ENCODE results near the gene RIF1.
"Not testable (repeated sequence)": the region's sequence is repeated elsewhere in the genome, so short reads cannot be mapped to it uniquely, and the experiment has no call there.

Gene RIF1

DNA sequence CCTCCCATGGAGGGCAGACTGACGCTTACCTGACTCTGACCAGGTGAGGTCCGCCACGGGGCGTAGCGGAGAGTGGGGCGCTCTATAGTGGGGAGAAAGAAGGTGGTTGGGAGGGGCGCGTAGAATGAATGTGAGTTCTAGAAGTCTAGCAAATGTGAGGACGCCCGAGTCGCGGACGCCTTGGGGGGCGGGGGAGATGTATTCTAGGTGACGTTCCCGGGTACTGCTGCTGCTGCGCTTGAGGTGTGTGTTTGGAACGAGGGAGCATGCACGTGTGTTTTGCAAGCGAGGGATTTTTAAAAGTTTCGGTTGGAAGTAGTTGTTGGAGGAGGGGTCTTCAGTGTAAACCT is 758 bp downstream of the RIF1 start:
- DNase-seq (ENCODE audit: low read depth in 2 of 2, low spot score in 1 of 2) = peak; percentile 1 to 7

DNA sequence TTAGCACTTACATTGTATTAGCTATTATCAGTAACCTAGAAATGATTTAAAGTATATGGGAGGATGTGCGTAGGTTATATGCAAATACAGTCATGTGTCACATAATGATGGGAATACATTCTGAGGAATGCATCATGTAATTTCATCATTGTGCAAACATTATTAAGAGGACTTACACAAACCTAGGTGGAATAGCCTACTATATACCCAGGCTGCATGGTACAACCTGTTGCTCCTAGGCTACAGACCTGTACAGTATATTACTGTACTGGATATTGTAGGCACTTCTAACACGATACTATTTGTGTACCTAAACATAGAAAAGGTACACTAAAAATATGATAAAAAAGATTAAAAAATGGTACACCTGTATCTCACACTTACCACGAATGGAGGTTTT is 7.9 kb downstream of the RIF1 start:
- DNase-seq (ENCODE audit: low read depth in 2 of 2, low spot score in 1 of 2) = no peak

DNA sequence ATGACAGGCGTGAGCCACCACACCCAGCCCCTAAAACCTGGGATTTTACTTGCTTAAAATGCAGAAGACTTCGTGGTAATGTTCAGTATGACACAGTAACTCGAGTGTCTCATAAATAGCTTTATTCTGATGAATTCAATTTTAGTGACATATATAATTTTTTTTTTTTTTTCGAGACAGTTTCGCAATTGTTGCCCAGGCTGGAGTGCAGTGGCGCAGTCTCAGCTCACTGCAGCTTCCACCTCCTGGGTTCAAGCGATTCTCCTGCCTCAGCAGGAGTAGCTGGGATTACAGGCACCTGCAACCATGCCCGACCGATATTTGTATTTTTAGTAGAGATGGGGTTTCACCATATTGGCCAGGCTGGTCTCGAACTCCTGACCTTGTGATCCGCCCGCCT is 12.0 kb downstream of the RIF1 start:
- not testable (repeated sequence) for DNase-seq (ENCODE audit: low read depth in 2 of 2, low spot score in 1 of 2)

DNA sequence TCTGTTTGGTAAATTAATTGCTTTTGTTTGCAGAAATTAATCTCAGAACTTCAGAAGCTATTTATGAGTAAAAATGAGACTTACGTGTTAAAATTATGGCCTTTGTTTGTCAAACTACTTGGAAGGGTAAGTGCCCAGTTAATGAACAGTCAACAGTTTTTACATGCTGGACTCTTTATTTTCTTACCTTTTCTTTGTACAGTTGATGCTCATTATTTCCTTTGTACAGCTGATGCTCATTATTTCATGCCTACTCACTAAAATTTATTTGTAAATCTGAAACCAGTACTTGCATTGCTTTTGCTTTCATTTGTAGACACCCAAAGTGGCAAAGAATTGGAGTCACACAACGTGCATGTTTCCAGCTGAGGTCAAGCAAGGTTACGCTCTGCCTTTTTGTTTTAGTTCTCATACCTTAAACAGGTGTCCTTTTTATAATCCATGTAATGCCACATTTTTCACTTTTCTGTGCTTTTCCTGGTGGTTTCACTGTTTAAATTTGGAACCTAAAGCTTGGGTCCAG is 13.3 kb downstream of the RIF1 start:
- no peak for DNase-seq (ENCODE audit: low read depth in 2 of 2, low spot score in 1 of 2)

DNA sequence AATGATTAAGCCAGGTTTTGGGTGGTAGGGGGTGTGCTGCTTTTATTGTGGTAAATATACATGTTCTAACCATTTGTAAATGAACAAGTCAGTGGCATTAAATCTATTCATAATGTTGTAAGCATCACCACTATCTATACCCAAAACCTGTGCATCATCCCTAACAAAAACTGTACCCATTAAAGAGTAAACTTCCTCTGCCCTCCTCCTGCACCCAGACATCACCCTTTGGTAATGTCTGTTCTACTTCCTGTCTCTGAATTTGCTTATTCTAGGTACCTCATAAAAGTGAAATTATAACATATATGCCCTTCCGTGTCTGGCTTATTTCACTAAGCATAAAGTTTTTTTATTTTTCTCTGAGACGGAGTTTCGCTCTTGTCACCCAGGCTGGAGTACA is 14.1 kb downstream of the RIF1 start:
- no peak for DNase-seq (ENCODE audit: low read depth in 2 of 2, low spot score in 1 of 2)

DNA sequence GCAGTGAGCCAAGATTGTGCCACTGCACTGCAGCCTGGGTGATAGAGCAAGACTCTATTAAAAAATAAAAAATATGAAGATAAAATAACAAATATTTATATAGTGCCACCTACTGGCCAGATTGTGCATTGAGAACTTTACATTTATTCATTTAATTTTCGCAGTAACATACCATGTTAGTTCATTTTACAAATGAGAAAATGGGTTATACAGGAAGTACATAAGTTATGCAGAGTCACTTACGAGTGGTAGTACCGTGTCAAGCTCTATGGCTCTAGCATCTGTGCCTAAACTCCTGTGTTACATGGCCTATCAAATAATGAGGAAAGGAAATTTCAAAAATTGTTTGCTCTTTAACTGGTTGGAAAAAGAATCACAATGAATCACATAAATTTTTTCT is 27.9 kb downstream of the RIF1 start:
- no peak for DNase-seq (ENCODE audit: low read depth in 2 of 2, low spot score in 1 of 2)

DNA sequence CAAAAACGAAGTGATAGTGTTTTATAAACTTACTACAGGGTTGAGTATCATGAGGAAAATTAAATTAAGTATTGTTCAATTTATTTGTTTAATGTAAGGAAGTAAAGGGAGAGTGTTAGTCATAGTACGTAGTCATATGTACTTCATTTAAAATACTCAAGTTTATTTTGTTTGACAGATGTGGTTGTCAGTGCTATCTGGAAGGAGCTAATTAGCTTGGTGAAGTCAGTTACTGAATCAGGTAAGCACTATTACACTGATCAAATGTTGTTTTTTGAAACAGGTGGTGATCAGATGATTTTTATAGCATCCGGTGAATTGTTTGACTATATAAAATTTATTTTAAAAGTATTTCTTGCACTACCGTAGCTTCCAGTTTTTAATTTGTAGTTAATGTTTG is 28.8 kb downstream of the RIF1 start:
- no peak for DNase-seq (ENCODE audit: low read depth in 2 of 2, low spot score in 1 of 2)

DNA sequence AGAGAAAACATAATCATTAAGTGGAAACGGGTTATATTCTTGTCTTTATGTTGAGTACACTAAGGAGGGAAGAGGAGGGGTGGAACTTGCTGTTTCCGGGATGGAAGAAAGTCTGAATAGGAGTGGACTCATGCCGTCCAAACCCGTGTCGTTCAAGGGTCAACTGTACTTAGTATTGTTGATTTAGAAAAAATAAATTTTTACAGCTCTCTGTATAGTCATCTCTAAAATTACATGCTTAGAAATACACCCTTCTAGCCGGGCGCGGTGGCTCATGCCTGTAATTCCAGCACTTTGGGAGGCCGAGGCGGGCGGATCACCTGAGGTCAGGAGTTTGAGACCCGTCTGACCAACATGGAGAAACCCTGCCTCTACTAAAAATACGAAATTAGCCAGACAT is 29.4 kb downstream of the RIF1 start:
- no peak for DNase-seq (ENCODE audit: low read depth in 2 of 2, low spot score in 1 of 2)

DNA sequence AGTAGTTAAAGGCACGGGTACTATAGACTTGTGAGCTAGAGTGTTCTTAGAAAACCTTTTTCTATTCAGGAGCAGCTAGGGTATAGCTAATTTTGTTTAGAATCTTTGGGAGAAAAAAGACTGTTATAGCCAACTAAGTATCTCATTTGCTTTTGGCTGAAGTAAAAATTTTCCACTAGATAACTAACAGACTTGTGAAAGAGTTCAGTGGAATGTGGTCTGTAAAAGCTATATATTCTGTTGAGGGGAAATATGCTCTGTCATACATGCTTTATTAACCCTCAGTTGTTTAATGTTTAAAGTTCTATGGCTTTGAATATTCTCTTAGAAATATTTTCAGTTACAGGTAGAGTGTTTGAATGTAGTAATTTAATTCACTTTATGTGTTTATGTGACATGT is 49.7 kb downstream of the RIF1 start:
- DNase-seq (ENCODE audit: low read depth in 2 of 2, low spot score in 1 of 2) = no peak

DNA sequence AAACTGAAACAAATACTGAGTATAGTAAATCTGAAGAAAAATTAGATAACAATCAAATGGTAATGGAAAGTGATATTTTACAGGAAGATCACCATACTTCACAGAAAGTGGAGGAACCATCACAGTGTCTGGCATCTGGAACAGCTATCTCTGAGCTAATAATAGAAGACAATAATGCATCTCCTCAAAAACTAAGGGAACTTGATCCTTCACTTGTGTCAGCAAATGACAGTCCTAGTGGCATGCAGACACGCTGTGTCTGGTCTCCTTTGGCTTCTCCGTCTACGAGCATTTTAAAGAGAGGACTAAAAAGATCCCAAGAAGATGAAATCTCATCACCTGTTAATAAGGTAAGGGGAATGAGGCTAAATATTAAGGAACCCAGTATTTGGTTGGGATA is 56.1 kb downstream of the RIF1 start:
- no peak for DNase-seq (ENCODE audit: low read depth in 2 of 2, low spot score in 1 of 2)

DNA sequence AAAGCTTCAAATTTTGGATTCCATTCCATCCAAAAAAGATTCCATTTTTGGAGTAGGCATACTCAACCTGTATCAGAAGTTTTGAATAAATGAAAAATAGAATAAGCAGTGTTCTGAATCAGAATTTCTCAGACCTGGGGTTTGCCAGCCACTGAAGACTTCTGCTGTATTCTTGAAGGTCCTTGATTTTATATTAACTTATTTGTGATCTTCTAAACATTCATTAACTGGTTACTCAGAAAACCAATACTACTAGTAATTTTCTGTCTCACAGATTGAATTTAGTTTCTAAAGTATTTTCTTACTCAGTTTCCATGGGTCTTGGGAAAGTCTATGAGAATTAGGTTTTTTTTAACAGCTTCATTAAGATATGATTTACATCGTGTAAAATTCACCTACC is 60.9 kb downstream of the RIF1 start:
- DNase-seq (ENCODE audit: low read depth in 2 of 2, low spot score in 1 of 2) = no peak

DNA sequence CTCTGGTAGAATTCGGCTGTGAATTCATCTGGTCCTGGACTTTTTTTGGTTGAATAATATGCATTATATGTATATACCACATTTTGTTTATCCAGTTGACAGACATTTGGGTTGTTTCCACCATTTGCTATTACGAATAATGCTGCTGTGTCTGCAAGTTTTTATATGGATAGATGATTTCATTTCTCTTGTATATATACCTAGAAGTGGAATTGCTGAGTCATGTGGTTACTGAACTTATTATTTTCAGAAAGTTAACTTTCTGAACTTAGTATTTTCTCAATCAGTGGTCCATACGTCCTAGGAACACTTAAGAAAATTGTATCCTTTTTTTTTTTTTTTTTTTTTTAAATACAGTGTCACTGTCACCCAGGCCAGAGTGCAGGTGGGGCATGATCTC is 63.3 kb downstream of the RIF1 start:
- no peak for DNase-seq (ENCODE audit: low read depth in 2 of 2, low spot score in 1 of 2)

DNA sequence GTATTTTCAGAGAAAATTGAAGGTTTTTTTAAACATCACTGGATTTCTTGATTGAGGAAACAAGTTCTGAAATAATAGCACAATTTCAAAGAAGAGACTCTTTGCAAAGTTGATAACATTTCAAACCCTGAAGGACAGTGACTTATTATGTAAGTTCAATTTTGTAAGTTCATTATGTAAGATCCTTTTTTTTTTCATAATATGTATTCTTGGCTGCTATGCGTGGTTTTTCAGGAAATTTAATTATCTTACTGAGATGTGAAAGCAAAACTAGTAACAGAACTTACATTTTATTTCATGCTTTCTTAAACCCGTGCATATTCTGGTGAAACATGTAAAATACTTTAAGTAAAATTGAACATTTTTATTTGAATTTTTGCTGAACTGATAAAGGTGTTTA is 65.4 kb downstream of the RIF1 start:
- no peak for DNase-seq (ENCODE audit: low read depth in 2 of 2, low spot score in 1 of 2)

DNA sequence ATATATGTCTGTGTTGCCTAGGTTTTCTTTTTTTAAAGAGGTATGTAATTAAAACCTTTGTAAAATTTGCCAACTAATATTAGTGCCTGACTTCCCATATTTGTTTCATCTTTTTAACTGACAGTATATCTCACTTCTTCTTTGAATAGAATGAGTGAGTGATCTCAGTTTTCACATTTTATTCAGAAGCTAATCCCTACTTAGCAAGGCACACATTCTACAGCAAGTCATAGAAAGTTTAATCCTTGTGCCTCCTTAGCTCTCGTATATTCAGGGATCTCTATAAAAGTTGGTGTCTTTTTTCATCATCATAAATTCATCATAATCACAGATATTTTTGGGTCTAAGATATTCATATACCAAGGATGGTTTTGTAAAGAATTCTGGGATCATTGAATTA is 66.6 kb downstream of the RIF1 start:
- no peak for DNase-seq (ENCODE audit: low read depth in 2 of 2, low spot score in 1 of 2)

DNA sequence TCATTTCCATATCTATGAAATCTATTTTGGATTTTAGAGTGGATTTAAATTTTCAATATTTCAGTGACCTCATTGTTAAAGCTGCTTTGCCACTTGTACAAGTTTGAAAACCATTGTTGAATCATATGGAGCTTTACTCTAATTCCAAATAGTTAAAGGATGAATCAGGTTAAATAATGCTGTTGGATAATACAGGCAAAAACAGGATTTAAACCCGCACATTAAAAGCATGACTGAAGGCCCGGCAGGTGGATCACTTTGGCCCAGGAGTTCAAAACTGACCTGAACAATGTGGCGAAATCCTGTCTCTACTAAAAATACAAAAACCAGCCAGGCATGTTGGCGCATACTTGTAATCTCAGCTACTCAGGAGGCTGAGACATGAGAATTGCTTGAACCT is 68.3 kb downstream of the RIF1 start:
- no peak for DNase-seq (ENCODE audit: low read depth in 2 of 2, low spot score in 1 of 2)

DNA sequence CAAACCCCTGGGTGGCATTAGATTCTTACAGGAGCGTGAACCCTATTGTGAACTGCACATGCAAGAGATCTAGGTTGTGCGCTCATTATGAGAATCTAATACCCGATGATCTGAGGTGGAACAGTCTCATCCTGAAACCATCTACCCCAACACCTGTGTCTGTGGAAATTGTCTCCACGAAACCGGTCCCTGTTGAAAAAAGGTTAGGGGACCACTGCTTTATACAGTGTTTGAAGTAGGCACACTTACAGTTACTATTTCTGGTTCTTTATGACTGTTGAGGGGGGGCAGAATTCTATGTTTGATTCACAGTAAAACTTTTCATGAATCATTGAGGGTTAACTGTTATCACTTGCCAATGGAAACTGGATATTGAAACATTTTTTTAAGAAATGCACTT is 72.0 kb downstream of the RIF1 start:
- no peak for DNase-seq (ENCODE audit: low read depth in 2 of 2, low spot score in 1 of 2)

DNA sequence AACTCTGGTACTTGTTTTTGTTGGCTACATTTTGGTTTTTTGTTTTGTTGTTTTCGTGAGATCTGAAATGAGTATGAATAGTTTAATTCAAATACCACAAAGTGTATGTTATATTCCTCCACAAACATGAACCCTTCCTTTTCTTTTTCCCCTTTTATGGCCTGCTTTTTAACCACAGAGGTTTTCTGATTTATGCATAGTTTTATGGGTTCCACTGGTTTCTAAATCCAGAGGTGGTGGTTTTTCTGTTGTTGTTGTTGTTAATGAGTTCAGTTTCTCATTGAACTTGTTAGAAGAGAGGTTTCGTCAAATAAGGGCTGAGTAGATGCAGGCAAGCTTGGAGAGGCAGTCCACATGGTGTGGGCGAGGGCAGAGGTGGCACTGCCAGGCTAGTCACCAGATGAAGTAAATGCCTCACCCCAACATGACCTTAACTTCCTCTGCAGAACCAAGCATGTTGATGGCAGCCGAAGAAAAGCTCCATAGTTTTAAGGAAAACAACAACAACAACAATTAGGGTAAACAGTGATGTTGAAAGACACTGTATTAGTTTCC is 72.5 kb downstream of the RIF1 start:
- DNase-seq (ENCODE audit: low read depth in 2 of 2, low spot score in 1 of 2) = no peak

DNA sequence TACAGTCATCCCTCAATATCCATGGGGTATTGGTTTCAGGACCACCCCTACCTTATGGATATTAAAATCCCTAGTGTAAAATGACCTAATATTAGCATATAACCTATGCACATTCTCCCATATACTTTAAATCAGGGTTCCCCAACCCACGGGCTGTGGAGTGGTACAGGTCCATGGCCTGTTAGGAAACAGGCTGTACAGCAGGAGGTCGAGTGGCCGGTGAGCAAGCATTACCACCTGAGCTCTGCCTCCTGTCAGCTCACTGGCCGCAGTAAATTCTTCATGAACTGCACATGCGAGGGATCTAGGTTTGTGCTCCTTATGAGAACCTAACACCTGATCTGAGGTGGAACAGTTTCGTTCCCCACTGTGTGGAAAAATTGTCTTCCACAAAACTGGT is 73.8 kb downstream of the RIF1 start:
- DNase-seq (ENCODE audit: low read depth in 2 of 2, low spot score in 1 of 2) = no peak

DNA sequence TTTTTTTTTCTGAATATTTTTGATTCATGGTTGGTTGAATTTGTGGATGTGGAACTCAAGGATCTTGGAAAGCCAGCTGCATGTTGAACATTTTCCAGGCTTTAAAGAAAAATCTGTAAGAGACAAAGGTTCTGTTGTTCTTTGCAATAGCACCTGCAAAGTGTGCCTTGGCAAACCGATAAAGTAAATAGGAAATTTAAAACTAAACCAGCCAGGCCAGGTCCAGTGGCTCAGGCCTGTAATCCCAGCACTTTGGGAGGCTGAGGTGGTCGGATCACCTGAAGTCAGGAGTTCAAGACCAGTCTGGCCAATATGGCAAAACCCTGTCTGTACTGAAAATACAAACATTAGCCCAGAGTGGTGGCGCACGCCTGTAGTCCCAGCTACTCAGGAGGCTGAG is 74.4 kb downstream of the RIF1 start:
- no peak for DNase-seq (ENCODE audit: low read depth in 2 of 2, low spot score in 1 of 2)

DNA sequence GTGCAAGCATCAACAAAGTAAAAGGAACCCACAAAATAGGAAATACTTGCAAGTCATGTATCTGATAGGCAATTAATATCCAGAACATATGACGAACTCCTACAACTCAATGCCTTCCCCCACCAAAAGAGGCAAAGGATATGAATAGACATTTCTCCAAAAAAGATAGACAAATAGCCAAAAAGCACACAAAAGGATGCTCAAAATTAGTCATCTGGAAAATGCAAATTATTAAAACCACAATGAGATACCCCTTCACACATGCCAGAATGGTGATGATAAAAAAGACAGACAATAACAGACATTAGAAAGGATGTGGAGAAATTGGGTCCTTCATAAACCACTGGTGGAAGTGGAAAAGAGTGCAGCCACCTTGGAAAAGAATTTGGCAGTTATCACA is 76.4 kb downstream of the RIF1 start:
- no peak for DNase-seq (ENCODE audit: low read depth in 2 of 2, low spot score in 1 of 2)

DNA sequence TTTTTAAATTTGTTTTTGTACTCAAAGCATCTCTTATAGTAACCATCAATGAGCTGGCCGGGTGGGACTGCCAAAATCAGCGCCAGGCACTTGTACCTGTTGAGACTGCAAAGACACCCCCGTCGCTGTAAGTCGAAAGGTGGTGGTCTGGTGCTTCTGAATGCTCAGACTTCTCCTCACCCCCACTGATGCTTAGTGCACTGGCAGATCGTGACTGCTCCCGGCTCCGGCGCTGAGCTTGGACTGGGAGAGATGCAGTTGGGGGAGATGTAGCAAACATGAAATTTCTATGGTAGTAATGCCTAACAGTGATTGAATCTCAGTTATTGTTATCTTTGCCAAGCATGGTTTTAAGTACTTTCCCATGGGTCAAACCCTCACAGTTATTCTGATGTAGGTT is 80.6 kb downstream of the RIF1 start:
- no peak for DNase-seq (ENCODE audit: low read depth in 2 of 2, low spot score in 1 of 2)

DNA sequence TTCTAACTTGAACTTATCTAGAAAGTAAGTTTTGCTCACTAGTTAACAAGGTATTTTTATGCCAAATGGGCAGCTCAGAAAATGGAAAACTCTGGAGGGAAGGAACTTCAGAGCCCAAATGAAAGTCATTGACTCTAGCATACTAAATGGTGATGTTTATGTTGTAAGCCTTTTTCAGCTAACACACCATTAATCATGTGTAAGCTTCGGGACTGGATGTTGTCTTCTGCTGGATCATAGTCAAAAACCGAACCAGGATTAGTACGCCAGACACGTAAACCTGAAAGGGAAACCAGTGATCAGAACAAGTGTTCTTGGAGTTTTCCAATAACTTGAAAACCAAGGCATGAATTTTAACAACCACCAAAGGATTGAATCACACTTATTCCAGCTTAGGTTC is 81.8 kb downstream of the RIF1 start:
- DNase-seq (ENCODE audit: low read depth in 2 of 2, low spot score in 1 of 2) = no peak

DNA sequence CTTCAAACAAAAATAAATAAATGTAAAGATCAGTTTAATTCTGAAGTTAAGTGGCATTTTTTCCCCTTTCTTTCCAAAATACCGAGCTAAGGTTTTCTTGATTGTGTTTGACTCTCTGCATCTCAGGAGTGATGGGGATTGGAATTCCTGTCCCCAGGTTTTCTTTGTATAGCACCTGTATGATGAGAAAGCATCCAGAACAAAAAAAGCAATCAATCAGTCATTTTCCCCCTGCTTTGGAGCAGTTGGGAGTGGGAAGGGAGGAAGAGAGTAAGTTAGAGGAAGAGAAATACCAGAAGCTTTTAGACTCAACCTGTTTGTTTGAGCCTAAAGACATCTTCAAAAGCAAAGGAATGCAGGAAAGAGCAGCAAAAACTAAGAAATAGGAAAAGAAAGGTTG is 88.5 kb downstream of the RIF1 start:
- no peak for DNase-seq (ENCODE audit: low read depth in 2 of 2, low spot score in 1 of 2)

DNA sequence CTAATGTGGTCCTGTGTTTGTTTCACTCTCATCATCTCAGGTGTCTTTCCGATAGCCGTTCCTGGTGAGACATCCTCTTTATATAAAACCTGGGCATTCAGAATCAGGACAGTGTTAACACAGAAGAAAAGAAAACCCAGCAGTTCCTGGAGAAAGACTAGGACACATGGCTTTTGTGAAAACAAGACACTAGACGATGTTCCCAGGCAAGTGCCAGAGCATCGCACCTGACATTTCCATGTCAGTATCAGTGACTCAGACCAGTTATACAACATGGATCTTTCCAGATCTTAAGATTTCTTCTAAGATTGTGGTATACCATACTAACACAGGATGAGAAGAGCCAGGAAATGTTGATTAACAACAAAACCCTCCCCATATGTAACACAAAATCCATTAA is 96.5 kb downstream of the RIF1 start:
- no peak for DNase-seq (ENCODE audit: low read depth in 2 of 2, low spot score in 1 of 2)
